Gastroesophageal sphincter (tissue), 3 donors: ENCODE data around the gene HSF4.

Experiments used
- POLR2A ChIP-seq, 2 donors: fragments of 450-650 bp; IDR thresholded peaks; one replicate each; pipeline ENCODE4 v1.6.1; 2017; ENCODE audit warnings: antibody characterized with exemption in 2 of 2, mild to moderate bottlenecking in 2 of 2, moderate library complexity in 1 of 2
- TF ChIP-seq, protein P1 (sequence below), 4 experiments: fragments of 200-600 bp in 2 of 4; fragments of 450-650 bp in 2 of 4; sonication (generic) in 1 of 4; IDR thresholded peaks; one replicate each; pipeline ENCODE4 v1.5.1; 2017 to 2019; ENCODE audit warnings: antibody characterized with exemption in 4 of 4, mild to moderate bottlenecking in 2 of 4, moderate library complexity in 2 of 4

DNA sequence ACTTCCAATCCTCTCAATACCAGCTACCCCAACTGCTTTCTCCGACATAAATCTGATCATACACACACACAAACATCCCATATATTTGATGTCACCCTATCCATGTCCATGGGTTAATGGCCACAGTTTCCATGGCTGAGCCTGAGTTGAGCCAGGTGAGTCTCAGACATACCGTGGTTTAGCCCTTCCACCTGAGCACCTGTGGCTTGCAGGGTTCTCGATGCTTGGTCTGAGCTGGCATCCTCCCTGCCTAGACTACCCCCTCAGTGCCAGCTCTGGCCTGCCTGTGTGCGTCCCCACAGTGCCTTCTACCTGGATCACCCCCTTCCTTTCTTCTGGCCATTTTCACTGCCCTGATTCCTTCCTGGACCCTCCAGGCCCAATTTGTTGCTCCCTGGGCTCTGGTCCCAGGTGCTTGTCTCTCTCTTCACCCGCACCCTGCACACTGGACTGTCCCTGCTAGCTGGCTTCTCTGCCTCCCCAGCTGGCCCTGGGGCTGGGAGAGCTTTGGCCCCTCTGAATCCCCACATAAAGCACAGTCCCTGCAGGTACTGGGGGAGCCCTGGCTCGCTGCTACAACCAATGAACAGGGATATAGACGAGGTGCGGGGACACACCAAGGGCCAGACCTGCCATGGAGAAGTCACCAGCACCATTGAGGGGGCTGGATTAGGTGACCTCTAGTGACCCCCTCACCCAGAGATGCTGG, 41.7 kb downstream of the HSF4 start:
- TF ChIP-seq, protein P1, sequence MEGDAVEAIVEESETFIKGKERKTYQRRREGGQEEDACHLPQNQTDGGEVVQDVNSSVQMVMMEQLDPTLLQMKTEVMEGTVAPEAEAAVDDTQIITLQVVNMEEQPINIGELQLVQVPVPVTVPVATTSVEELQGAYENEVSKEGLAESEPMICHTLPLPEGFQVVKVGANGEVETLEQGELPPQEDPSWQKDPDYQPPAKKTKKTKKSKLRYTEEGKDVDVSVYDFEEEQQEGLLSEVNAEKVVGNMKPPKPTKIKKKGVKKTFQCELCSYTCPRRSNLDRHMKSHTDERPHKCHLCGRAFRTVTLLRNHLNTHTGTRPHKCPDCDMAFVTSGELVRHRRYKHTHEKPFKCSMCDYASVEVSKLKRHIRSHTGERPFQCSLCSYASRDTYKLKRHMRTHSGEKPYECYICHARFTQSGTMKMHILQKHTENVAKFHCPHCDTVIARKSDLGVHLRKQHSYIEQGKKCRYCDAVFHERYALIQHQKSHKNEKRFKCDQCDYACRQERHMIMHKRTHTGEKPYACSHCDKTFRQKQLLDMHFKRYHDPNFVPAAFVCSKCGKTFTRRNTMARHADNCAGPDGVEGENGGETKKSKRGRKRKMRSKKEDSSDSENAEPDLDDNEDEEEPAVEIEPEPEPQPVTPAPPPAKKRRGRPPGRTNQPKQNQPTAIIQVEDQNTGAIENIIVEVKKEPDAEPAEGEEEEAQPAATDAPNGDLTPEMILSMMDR (IDR thresholded peaks at IDR 0.05), result no peak
- TF ChIP-seq POLR2A (IDR thresholded peaks at IDR 0.05), result no peak
